Measurements from ENCODE around the gene GALNT1.

The GALNT1 gene

DNA sequence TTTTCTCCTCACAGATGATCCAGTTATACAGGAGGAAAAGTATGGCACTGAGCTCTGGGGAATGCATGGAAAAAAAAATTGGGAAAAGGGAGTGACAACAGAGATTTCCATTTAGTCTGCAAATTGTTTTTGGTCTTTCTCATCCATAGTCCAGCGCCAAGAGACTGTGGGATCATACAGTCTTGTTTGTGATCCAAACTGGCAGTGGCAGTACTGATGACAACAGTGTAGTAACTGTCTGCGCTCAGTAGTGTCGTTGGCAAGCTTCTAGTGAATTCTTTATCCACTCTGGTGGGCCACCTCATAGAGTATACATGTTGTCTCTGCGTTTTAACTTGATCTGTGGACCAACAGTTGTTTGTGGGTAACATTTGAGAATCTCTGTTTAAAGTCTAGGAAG is 37.9 kb downstream of the GALNT1 start:
- no peak for DNase-seq

DNA sequence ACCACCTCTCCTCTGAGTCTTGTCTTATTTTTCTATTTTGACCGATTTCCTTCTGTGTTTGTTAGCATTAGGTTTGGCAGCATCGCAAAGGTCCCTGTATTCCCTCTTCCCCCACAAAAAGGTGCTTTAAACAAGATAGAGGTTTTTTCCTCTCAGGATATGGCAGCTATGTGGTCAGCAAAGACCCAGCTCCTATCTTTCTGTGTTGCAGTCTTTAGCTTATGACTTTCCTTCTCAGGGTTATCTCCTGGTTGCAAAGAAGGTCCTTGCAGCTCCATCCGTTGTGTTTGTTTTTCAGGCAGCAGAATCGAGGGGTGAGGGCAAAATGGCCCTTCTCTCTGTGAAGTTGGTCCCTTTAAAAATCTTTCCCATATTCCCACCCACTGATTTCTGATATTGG is 38.4 kb downstream of the GALNT1 start:
- no peak for DNase-seq

DNA sequence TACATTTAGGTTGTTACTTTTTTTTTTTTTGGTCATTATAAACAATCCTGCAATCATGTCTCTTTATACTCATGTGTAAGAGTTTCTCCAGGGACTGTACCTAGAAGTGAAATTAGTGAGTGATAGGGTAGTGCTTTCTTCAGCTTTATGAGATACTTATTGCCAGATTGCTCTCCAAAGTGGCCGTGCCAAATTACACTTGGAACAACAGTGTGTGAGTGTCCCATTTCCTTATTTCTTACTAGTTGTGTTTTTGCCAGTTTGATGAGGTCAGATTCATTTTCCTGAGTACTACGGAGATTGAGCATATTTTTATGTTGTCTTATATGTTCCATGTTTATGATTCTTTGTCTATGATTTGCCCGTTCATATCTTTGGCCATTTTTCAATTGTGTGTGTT is 39.2 kb downstream of the GALNT1 start:
- no peak for DNase-seq

DNA sequence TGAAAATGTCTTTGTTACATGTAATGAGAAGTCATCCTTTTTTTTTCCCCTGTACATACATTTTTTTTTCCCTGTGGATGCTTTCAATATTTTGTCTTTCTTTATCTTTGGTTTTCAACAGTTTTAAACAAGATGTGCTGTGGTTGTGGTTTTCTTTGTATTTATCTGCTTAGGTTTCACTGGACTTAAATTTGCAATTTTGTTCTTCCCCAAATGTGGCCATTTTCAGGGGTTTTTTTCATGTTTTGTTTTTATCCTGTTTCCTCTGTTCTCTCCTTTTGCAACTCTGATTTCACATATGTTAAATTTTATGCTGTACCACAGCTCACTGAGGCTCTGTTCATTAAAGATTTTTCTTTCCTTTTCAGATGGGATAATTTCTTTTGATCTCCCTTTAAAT is 41.7 kb downstream of the GALNT1 start:
- DNase-seq = no peak

DNA sequence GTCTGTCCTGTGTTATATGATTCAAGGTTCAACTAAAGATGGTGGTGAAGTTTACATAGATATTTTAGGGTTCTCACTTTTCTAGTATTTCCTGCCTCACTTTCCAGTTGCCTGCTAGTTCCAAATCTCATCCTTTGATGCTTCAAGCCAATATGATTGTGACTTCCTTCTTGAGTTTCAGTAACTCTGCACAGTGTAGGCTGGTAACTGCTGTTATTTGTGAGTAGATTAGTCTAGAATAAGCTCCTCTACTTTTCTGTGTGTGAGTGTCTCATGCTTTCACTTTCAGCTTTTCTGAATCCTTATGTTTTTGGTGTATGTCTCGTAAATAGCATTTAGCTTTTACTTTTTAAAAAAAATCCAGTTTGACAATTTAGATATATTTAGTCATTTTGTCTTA is 42.6 kb downstream of the GALNT1 start:
- no peak for DNase-seq

DNA sequence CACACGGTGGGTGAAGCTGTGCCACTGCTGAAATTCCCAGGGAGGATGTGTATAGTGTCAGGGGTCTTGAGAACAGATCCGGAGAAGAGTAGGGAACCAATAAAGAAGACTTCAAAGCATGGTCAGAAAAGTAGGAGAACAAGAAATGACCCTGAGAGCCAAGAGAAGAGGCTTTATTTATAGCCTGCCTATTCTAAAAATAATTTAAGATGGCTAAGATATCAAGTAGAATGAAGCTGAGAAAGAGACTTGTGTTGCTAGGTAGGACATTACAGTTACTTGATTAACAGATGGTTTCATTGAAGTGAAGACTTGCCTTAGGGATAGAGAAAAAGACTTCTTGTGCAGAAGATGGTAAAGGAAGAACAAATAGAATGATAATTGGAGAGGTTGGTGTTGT is 43.7 kb downstream of the GALNT1 start:
- no peak for DNase-seq

DNA sequence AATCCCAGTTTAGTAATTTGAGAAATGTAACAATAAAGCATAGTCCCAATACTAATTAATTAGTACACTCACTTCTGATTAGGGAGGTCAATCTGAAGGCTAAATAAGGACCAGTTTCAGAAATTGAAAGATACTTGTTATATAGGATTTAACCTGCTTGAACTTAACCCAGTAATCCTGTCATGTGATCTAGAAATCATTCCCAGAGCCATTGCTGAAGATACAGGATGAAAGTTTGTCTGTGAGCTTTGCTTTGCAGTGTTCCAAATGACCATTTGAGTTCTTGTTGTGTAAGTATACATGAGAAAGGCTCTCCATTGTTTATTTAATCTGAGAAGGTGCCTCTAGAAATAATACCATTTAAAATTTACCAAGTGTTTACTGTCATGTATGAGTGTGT is 52.2 kb downstream of the GALNT1 start:
- no peak for DNase-seq

DNA sequence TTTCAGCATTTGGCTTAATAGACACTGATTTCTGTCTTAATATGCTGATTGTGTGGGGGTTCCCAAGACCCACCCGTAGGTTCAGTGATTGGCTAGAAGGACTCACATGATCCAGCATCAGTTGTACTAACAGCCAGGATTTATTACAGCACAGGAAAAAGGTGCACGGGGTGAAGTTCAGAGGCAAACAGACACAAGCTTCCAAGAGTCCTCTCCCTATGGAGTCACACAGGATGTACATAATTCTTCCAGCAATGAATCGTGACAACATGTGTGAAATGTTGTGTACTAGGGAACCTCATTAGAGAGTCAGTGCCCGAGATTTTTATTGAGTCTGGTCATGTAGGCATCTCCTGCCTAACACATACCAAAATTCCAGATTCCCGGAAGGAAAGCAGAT is 52.8 kb downstream of the GALNT1 start:
- DNase-seq = no peak

DNA sequence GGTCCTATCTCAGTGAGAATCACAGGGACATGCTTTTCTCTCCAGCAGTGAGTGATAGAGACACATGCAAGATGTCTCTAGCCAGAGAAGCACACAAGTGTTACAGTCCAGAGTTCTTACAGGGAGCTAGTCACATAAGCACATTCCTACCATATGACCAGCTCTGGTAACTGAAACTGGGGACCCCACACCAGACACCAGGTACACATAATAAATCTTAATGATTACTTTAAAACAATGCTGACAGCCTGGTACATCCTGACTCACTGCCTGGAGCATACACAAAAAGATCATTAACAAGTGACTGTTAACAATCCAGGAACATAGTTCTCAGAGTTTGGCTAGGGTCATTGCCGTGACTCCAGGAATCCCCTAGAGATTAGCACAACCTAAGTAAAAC is 53.6 kb downstream of the GALNT1 start:
- no peak for DNase-seq

DNA sequence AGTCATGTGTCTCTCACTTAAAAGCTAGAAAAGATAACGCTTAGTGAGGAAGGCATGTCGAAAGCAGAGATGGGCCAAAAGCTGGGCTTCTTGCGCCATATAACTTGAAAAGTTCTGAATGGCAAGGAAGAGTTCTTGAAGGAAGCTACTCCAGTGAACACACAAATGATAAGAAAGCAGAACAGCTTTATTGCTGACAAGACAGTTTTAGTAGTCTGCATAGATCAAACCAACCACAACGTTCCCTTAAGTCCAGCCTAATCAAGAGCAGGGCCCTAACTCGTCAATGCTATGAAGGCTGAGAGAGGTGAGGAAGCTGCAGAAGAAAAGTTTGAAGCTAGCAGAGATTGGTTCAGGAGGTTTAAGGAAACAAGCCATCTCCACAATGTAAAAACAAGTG is 55.7 kb downstream of the GALNT1 start:
- no peak for DNase-seq

DNA sequence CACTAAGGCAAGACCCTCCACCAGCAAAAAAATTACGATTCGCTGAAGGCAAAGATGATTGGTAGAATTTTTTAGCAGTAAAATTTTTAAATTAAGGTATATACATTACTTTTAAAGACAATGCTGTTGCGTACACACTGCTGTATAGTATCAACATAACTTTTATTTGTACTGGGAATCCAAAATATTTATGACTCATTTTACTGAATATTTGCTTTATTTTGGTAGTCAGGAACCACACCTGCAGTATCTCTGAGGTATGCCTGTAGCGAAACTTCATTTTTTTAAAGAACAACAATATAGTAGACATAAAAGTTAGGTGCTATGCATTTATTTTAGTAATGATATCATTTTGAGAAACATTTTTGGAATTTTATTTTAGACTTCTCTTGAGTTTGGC is 57.8 kb downstream of the GALNT1 start:
- DNase-seq = no peak

DNA sequence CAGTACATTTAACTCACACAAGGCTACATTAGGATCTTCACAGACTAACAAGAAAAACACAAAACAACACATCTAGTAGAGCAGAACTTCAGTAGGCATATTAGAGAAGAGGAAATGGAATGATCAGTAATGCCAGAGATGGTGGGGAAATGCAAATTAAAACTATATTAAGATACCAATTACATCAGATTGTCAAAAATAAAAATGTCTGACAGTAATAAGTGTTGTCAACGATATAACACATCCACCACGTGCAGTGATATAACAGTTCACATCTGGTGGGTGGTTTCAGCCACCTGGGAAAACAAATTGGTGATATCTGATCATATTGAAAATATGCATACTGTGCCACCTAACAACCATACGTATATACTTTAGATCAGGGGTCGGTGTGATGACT is 59.9 kb downstream of the GALNT1 start:
- DNase-seq = no peak

DNA sequence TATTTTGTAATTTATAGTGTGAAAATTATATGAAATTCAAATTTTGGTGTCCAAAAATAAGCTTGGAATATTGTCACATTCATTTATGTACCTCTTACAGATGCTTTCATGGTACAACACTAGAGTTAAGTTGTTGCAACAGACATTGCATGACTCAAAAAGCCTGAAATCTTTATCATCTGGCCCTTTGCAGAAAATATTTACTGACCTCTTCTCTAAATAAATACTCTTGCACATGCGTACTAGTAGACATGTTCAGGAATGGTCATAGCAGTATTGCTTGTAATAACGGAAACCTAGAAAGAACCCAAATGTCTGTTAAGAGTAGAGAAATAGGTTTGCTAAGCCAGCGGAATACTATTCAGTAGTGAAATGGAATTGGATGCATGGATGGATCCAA is 60.4 kb downstream of the GALNT1 start:
- DNase-seq = no peak

DNA sequence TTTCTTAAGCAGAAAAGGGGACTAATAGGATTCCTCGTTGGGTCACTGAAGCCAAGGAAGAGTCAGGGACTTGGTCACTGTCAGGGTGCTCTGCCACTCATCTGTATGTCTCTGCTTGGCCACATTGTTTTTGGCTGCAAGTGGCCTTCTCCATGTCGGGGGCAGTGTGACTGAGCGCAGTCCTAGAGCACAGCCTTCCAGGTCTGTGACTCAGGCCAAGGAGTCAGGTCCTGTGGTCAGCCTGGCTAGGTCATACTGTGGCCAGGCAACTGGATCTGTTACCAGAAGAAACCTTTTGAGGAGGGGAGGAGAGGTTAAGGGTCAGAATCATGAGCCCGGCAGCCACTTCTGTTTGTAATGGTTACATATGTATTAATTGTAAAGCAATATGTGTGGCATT is 61.3 kb downstream of the GALNT1 start:
- DNase-seq = no peak

DNA sequence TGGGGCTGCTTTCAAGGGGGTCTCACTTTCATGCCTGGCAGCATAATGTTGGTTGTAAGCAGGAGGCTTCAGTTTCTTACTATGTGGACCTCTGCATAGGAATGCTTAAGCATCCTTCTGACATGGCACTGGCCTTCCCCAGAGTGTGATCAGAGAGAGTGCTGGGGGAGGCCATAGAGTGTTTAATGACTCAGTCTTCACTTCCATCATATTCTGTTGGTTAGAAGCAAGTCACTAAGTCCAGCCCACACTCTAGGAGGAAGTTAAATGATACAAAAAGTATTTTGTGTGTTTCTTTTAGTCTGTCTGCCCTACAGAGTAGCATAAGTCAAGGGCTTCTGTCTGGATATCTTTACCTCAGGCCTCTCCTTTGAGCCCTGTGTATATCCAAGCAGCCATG is 64.9 kb downstream of the GALNT1 start:
- no peak for DNase-seq

DNA sequence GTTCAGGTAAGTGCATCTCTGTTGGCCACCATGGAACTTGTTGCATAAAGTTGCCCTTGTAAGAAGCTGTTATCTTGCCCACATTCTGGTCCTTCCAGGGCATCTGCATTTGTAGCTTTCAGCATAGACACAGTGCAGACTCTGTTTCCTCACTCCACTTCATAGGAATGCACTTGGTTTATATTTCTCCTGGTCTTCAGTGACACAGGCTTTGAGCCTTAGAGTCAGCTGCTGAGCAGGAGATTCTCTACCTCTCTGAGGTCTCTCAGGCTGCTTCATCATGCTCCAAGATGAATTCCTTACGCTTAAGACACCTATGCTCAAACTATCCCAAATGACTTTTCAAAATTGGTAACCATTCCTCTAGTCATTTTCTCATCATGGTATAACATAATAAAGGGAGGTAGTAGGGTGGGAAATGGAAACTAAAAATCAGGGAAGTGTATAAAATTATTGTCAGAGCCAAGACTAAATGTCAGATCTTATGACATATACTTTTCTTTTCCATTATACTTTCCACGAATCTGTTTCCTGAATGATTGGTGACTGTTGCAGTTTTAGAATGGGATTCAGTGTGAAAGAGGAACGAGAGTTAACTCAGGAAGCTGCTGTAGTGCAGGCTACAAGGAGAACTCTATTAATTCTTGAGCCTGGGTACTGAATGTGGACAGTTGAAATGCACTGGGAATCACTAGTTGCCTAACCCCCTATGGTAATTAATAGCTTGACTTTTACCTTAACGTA is 72.0 kb downstream of the GALNT1 start:
- DNase-seq = no peak

DNA sequence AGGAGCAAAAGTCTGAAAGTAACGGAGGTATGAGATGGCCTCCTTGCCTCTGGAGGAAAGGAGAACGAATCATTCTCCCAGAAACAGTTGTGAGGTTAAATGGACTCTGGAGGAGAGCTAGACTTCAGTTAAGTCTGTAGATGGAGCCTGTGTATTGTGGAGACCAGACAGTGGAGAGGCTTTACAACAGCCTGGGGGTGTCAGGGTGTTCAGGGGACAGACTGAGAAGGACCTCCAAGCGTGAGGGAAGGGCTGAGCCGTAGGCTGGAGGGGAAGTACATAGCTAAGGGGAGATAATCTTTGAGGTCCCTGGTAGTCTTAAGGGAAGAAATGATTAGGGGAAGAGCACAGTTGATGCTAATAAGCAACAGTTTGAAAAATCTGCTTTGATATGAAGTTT is 76.6 kb downstream of the GALNT1 start:
- DNase-seq = no peak

DNA sequence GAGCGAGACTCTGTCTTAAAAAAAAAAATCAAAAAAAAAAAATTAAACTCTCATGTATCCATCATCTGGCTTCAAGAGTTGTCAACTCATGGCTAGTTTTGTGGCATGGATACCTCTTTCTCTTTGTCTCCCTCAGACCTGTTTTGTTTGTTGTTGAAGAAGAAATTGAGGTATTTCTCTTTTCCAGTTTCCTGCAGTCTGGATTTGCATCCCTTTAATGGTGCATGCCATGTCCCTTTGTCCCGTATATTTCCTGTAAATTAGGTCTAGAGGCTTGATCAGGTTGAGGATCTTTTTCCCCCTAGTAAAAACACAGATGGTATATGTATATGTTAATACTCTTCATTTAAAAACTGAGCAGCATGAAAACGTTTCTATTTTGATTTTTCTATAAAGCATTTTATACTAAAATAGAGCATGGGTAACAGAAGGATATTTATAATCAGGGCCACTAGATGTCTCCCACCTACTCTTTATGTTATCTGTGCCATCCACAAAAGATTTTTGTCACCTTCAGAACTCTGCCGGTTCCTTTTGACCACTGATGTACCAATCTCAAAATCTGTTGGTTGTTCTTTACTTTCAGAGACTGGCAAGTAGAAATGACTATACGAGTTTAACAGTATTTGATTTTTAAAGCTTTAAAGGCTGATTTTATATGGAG is 80.1 kb downstream of the GALNT1 start:
- DNase-seq = no peak

DNA sequence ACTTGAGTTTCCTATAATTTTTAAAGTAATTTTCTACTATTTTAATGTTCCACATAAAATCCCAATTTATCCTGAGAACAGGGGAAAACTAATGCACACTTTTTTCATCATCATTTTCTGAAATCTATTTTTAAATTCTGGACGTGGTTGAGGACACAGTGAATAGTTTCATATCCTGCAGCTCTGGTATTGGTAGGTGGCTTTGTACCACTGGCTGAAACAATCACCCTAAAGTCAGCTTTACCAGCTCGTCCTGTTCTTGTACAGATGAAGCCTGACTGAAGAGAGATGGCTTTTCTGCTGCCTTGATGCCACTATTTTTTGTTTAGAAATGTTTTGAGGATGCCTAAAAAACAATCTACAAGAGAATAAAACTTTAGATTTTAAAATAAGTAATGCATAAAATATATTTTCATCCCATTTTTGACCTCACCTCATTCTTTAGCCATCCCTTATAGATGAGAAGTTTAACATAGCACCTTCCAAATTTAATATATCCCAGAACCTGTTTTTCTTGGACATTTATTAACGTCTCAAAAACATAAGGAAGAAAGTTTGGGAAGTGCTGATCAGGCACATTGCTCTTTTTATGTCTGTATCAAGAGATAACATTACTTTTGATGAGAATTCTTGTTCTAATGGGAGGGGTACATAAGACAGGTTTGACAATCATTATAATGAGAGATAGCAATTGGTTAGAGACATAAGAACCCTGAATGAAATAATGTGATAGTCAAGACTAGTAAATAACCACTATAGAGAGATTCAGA is 80.9 kb downstream of the GALNT1 start:
- DNase-seq = no peak

DNA sequence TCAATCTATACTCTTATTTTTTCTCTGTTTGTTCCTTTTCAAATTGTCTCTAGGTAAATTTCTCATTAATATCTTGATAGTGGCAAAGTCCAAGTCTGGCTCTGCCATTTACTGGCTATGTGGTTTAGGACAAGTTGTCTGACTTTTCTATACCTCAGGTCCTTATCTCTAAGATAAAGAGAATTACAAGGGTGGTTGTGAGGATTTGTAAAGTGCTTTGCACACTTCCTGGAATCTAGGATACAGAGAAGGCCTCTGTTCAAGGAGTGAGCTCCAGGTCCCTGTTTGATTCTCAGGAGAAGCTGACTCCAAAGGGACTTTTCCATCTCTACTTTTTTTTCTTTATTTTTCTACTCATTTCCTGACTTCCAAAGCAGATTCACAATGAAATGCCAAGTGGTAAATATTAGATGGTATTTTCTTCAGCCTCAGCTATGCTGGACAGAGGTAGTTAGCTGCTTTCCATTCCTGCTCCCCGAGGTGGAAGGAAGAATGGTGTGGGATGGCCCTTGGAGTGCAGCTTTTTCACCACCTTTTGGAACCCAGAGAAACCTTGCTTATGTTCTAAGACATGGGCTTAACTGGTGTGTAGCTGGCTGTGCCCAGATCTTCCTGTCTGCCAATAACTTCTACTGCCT is 90.5 kb downstream of the GALNT1 start:
- no peak for DNase-seq

DNA sequence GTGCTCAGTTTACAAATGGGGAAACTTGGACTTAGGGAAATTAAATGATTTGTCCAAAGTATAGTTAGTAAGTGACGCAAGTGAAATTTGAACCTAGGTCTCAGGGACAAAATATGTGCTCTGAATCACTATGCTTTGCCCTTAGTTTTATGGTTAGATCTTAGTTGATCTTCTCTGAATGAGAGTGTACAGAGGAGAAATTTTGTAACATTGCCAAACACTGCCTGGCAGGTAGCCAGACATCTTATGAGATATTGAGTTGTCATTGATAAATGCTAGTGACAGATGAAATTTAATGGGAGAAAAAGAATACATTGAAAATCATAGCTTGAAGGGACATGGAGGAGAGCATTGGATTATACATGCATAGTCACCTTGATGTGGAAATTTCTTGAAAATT is 91.4 kb downstream of the GALNT1 start:
- DNase-seq = no peak

DNA sequence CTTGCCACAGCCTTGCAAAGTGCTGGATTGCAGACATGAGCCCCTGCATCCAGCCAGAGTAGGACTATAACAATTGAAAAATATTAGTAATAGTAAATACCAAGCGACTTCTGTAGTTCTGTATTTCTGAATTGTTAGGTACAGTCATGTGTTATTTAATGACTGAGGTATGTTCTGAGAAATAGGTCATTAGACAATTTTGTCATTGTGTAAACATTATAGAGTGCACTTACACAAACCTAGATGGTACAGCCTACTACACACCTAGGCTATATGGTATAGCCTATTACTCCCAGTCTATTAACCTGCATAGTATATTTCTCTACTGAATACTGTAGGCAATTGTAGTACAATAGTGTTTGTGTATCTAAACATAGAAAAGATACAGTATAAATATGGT is 92.1 kb downstream of the GALNT1 start:
- no peak for DNase-seq

DNA sequence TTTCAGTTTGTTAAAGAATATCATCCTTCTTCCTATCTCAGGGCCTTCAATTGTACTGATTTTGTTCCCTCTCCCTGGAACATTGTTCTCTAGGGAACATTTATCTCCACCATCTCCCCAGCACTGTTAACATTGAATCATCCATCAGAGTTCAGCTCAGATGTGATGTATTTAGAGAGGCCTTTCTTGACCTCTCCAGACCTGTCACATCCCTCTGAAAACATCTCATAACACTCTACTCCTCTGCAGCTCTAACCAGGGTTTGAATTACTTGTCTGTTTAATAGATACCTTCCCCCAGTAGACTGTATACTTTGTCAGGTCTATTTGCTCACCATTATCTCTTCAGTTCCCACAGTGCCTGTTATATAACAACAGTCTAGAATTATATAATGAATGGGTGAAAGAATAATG is 98.6 kb downstream of the GALNT1 start:
- no peak for DNase-seq
